MM.1S (cell line): ENCODE measurements around the gene DCBLD1.

Experiments used
- EZH2phosphoT487 ChIP-seq: fragments of 300-600 bp; sonication (generic); IDR thresholded peaks from 2 replicates; pipeline ENCODE4 v1.6.1; 2018; ENCODE audit warnings: antibody characterized with exemption, low read length
- TF ChIP-seq, protein P1 (sequence below): fragments of 300-600 bp; sonication (generic); IDR thresholded peaks from 2 replicates; pipeline ENCODE4 v1.5.1; 2016; ENCODE audit warnings: antibody characterized with exemption, low read length, mixed read lengths

- TF ChIP-seq, protein P1, sequence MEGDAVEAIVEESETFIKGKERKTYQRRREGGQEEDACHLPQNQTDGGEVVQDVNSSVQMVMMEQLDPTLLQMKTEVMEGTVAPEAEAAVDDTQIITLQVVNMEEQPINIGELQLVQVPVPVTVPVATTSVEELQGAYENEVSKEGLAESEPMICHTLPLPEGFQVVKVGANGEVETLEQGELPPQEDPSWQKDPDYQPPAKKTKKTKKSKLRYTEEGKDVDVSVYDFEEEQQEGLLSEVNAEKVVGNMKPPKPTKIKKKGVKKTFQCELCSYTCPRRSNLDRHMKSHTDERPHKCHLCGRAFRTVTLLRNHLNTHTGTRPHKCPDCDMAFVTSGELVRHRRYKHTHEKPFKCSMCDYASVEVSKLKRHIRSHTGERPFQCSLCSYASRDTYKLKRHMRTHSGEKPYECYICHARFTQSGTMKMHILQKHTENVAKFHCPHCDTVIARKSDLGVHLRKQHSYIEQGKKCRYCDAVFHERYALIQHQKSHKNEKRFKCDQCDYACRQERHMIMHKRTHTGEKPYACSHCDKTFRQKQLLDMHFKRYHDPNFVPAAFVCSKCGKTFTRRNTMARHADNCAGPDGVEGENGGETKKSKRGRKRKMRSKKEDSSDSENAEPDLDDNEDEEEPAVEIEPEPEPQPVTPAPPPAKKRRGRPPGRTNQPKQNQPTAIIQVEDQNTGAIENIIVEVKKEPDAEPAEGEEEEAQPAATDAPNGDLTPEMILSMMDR: no peak
- TF ChIP-seq EZH2phosphoT487: no peak
These were observed 20.1 kb downstream of the DCBLD1 start for GRCh38 chr6:117502580-117502979.
